HG03095 (cell line): Measurements from ENCODE around the gene P4HA2.
A peak's percentile ranks its signal among the peaks of the same experiment; 100 is the strongest.

Experiments used
- ATAC-seq: cut with Tn5 transposase; IDR thresholded peaks from one replicate; pipeline ENCODE4 v1.9.1; 2021; ENCODE audit warnings: moderate library complexity; ENCODE audit not compliant: unreplicated experiment

Gene P4HA2

DNA sequence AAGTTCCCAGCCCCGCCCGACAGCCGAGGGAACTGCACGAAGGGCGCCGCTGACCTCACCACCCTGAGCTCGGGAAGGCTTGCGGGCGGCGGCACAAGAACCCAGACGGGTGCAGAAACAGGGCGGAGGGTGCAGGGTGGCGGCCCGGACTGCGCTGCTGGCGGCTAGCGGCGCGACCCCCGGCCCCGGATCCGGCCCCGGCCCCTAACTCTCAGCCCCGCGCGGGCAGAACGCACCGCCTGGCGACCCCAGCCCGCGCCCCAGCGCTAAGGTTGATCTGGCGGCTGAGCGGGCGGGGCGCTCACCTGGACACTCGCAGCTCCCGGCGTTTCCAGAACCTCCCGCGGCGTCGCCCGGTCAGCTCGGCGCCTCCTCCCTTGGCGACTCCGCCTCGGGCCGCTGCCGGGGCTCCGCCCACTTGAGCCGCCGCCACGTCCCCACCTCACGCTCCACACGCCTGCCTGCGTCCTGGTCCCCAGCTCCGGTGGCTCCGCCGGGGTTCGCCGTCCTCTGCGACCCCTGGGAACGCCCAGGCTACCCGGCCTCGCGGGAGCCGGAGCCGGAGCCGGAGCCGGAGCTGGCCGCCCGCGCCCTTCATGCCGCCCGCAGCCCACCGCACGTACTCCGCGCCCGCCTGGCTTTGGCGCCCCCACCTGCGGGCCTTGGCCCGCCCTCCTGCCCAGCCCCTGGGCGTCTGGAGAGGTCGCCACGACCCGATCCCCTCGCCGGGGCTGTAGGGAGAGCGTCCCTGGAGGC, at the start of gene P4HA2:
TSS of gene P4HA2 (minus strand) at position 369 of the 756 bp plus-strand sequence. CDS start 9,227 bp downstream, outside the sequence.
- peak; percentile 92 for ATAC-seq

DNA sequence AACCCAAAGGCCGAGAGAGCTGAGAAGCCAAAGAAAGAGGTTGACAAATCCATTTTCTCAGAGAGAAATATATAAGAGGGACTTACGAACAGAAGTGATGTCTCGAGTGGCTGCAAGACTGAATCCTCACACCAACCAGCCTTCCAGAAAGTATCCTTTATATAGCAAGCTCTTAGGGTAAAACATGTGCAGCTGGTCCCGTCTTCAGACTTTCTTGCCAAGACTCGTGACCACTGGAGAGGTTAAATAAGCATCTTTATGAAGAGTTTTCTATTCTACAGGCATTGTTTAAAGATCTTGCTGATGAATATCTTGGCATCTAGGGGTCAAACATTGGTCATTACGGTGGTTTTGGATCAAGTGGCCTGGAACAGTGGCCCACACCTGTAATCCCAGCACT, 49.6 kb upstream of the P4HA2 start:
- ATAC-seq: no peak

DNA sequence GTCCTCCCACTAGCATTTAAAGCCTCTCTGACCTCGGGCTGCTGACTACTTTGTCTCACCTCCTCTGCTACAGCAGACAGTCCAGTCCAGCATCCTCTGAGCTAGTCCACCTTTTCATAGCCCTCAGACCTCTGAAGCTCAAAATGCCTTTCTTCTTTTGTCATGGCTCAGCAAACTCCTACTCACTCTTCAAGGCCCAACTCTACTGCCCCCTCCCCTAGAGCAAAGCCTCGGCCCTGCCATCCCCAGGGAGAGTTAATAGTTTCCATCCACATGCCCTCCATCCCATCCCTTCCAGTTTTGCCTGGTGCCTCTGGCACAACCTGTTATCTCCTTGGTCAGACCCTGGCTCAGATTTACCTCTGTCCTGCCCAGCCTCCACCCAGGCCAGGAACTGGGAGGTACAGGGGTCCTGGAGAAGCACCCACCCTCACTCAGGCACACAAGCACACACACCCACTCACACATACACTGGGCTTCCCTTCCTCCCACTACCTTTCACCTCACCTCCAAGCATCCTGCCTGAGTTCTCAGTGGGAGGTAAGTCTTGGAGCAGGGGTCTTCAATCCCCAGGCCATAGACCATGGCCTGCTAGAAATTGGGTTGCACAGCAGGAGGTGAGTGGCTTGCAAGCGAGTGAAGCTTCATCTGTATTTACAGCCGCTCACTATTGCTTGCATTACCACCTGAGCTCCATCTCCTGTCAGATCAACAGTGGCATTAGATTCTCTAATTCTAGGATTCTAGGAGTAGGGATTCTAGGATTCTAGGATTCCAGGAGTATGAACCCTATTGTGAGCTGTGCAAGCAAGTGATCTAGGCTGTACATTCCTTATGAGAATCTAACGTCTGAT, 47.9 kb upstream of the P4HA2 start:
- no peak for ATAC-seq

DNA sequence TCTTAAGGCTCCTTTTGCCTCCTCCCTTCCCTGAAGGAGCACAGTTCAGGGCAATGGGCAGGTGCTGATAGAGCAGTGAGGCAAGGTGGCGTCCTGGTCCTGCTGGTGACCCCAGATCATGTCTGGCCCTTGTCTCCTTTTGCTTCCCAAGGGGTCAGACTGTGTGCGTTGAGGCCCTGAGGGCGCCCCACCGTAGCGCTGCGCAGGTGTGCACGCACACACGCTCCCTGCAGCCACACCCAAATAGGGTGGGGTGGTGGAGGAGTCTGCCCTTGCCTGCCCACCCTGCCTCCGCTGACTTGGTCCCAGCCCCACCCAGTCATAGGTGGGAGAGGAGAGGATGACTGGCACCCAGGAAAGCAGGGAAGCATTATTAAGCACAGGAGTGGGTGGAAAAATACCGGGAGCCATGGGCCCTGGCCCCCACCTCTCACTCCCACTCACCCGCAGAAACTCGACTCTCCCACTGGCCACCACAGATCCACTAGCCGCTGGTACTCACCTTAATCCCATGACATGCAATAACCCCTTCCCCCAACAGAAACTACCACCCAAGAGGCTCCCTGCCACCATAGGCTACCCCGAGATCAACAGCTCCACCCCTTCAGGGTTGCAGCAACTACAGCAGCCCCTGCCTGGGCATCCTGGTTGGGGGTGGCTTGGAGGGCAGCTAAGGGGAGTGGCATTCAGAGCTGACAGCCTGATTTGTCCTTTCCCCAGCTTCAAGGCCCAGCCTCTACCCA, 46.6 kb upstream of the P4HA2 start:
- ATAC-seq: no peak

DNA sequence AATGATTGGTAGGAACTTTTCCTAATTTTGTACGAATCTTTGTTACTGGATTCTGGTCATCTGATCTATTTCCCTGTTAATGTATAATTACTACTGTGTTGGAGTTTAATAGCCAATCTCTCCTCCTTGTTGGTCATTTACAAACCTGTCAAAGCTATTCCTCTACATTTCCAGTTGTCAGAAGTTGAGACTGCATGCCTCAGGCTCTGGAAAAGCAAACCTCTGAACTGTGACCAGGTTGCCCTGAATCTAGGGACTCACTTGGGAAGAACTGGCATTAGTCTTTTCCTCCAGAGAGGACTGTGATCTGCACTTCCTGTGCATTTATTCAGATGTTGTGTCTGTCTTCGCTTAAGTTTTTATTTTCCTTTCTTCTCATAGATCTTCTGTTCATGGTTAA, 46.0 kb upstream of the P4HA2 start:
- ATAC-seq: no peak

DNA sequence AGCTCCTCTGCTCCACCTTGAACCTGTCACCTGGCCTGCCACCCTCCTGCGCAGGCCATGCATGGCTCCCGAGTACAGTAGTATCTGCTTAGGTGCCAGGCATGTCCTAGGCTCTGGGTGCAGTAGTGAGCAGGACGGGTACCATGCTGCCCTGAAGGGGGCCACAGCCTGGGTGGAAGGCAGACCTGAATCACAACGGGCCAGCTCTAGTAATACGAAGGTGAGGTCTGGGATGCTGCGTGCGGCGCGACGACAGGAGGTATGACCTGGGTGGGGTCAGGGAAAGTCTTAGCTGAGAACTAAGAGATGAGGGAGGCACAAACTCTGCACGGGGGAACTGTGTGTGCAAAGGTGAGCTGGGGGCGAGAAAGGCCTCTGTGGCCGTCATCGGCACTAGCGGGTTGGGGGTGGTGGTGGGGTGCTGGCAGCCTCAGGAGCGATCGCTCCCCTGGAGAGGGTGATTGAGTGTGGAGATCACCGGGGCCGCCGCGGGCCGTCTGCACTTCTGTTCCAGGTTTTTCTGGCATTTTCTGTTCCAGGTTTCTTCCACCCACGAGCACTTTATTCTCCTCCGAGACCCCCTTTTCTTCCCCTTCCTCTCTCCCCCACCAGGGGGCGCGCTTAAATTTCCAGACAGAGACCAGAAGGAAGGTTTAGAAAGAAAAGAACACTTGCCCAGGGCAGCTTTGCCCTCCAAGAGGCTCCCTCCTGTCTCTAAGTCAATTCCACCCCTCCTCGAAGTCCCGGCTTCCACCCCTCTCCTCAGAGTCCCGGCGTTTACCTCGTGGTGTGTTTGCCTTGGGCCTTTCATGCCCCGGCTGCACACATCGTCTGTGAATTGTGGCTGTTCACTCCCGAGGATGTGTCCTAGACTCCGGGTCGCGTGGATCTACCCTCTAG, 44.9 kb upstream of the P4HA2 start:
- ATAC-seq: no peak

DNA sequence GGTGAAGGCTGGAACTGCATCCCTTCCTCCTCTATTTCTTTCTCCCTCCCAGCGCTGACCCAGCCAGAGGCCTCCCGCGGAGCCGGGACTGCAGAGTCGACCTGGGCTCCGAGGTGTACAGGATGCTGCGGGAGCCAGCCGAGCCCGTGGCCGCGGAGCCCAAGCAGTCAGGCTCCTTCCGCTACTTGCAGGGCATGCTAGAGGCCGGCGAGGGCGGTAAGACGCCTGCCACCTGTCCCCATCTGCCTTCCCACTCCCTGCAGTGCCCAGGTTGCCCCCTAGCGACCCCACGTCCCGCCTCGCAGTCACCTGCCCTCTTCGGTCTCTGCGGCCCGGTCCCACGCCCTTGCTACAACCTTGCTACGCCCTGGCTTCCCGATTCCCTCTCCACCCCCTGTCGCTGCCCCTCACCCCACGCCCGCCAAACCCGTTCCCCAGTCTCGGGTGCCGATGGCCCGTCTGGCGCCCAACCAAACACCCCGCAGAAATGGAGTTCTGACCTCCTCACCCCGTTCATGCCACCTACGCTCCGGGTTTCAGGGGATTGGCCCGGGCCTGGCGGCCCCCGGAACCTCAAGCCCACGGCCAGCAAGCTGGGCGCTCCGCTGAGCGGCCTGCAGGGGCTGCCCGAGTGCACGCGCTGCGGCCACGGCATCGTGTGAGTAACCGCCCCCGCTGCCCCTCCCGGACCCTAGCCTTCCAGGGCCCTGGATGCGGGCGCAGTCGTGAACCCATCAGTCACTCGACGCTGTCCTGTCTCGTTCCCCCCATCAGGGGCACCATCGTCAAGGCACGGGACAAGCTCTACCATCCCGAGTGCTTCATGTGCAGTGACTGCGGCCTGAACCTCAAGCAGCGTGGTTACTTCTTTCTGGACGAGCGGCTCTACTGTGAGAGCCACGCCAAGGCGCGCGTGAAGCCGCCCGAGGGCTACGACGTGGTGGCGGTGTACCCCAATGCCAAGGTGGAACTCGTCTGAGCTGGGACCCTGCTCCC, 43.9 kb upstream of the P4HA2 start:
- ATAC-seq: no peak

DNA sequence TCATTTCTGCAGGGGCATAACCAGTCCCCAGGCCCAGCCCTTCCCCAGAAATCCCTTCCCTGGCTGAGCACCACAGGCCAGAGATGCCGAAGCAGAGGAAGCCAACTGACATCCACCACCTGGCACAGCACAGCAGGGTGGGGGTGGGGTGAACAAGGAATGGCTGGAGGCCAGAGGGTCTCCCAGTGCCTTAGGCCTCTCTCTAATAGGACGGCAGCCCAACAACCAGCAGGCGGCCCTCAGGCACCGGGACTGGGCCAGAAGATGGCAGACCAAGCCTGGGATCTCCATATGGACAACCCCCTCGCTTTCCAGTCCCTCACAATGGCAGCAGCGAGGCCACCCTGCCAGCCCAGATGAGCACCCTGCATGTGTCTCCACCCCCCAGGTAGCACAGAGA, 43.1 kb upstream of the P4HA2 start:
- ATAC-seq: no peak

DNA sequence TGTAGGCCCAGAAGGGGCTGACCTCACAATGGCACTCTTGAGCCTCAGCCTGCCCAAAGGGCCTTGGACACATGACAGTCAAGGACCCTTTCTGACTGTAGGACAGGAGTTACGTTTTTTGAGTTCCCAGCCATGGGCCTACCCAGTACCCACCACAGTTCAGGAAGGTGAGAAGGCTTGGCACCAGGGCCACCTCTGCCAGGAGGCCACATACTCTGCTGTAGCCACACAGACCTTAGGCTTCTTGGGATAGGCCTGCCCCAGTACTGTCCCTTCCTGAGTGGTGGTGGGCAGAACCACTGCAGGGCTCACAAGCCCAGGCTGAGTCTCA, 42.6 kb upstream of the P4HA2 start:
- ATAC-seq: no peak

DNA sequence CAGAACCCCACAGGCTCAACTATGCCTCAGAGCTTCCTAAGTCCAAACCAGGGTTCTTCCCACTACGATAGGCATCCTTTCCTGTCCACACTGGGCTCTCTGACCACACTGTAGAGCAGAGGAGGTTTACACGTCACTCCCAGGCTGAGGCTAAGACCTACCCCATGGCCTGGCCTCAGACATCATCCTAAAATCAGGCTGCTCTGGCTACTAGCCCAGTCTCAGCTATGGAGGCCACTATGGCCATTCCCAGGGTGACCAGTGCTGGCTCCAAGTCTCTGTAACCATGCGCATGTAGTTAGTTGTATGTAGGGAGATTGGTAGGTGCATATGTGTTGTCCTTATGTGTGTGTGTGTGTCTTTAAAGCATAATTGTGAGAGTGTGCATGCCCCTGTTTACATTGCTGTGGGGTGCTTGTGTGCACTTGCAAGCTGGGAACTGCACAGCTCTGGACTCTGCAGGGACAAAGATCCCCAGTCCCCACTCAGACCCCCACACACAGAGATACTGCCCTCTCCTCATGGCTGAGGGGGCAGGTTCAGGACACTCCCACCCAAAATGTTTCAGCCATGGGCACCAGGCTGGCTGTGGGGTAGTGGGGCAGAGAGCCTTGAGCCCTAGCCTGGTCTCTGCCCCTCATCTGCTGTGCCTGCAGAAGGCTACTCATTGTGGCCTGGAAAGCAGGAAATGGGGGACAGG, 42.1 kb upstream of the P4HA2 start:
- ATAC-seq: no peak

DNA sequence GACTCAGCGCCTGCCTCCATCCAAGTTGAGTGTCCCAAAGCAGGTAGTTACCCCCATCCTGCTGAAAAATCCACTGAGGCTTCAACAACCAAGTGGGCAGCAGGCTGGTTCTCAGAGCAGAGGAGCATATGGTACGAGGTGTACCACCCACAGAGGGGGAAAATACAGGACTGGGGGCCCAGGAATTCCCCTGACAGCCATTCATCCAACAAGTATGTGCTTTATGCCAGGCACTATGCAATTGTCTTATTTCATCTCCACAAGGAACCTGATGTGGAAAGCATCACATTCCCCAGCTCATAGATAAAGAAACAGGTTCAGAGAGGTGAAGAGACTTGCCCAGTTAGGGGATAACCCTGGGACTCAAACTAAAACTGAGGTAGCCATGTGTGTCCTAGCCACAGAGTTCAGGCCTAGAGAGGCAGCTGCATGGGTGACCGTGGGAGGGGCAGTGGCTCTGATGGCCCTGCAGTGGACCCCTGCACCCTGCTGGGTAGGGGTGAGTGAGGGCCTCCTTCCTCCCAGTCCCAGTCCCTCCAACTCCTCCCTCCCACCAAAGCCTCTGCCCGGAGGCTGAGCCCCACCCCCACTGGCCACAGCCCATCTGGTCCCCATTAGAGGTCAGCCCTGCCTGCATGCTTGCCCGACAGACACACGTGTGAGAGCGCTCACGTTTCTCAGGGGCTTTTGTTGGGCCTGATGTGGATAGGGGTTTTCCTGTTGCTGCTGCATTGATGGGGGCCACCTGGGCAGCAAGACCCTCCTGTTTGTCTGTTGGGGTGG, 41.3 kb upstream of the P4HA2 start:
- ATAC-seq: peak; percentile 85

DNA sequence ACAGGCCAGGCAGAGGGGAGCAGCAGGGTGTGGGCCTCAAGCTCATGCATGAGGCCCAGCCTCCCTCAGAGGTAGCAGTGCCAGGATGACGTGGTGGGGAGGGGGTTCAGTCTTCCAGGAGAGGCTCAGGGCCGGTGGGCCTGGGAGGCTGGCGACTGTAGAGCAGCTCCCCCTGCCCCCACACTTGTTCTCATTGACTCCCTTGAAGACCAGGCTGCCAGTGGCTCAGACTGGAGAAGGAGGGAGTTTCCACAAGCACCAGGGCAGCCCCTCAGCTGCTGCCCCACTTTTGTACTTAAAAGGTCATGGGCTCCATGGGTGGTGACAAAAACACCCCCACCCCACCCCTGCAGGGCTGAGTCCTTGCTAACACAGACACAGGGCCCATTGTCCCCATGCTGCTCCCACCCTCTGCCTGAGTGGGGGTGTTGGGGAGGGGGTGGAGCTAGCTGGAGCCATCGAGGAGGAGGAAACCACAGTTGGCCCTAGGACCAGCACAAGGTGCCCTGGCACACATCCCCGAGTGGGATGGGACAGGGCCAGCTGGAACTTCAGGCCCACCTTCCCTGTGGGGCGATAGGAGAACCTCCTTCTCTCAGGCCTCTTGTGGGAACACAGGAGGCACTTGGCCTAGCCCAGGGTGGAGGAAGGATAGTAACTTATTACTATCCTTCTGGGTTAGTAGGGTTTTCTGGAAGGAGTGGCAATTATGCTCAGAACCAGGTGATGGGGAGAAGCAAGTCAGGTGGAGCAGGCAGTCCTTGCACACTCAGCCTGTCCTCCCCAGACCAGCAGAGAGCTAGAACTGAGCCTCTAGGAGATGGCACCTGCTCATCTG, 40.5 kb upstream of the P4HA2 start:
- ATAC-seq: no peak

DNA sequence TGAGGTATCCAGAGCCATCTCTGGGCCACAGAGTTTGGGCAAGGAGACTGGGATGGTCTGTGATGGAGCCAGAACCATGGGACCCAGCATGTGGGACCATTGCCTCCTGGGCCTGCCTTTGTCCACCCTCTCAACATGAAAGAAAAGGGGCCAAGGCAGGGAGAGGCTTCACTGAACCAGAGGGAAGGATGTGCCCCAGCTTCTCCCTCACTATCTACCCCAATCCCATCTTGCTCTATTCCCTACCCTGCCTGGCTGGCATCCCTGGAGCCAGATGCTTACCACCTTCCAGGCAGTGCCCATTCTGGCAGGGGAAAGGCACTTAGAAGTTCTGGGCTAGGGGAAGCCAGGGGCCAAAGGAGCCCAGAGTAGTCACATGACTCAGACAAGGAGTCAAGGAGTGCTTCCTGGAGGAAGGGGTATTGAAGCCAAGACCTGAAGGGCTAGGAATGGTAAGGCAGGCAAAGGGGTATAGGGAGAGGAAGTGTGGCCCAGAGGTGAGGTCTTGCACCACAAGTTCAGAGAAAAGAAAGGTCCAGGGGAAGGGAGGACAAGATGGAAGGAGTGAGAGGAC, 39.6 kb upstream of the P4HA2 start:
- no peak for ATAC-seq

DNA sequence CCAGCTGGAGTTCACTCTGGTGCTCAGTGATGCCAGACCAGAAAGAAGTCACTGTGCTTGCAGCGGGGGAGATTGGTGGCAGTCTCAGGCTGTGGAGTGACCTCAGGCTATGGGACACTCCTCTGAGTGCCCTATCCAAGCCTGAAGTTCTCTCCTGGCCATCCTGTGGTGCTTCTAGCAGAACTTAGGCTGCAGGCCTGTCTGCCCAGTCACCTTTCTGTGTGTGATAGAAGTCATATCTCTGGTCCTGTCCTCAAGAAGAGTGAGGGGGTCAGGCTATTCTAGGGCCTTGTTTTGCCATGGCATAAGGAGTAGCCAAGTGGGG, 39.1 kb upstream of the P4HA2 start:
- no peak for ATAC-seq

DNA sequence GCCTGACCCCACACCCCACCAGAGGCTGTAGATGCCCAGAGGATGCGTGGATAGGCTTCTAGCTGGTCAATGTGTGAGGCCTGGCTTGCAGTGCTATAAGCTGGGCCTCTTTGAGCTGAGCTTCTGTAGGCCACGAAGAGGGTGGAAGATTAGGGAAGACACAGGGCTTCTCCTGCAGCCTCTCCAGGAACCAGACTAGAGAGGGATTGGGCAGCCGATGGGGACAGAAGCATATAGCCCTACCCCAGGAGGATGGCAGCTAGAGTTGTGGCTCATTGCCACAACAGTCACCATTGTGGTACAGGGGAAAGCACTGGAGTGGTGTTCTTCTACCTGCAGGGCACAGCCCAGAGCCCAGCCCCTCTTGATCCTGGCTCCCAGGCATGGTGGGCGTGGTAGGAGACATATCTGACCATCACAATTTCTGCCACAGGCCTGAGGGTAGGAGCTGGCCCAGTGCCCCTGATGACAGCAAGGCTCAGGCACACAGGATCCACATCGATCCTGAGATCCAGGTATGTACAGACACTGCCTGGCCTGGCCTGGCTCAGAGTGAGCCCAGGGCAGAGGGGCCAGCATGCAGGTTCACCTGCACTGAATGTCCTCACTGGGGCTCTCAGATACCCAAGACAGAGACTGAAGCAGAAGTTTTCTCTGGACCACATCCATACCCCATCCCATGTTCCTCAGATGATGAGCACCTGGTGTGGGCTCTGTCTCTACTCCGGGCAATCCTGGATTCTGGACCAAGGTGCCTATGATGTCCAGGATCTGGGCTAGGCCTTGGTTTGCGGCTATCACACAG, 38.6 kb upstream of the P4HA2 start:
- no peak for ATAC-seq

DNA sequence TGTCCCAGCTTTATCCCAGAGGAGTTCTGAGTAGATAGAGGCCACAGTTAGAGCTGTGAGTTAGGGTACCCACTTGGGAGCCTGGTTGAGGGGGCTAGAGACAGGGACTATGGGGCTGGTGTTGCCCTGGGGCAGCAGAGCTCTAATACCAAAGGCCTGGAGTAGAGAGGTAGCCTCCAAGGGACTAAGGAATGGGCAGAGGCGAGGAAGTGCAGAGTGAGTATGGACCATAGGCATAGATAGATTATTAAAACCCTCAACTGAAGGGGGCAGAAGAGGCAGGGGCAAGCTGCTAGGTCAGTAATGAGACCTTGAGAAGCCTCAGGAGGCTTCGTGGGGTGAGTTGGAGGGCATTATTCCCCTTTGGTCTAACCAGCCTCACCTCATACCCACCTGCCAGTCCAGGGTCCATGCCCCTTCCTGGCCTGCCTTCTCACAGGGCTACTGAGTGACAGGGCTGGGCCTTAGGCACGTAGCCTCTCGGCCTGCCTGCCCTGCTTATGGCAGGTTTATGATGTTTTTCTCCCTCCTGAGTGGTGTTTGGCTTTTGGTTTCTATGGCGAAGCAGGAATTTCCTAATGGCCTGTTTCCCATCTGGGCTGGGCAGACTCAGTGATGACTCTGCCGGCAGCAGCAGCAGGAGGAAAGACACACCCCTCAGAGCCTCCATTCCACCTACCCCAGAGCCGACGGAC, 37.8 kb upstream of the P4HA2 start:
- no peak for ATAC-seq
